Ammon's horn (tissue), 1 donor: ENCODE measurements around the gene MN1.
A peak's percentile ranks its signal among the peaks of the same experiment; 100 is the strongest.

Experiments used
- DNase-seq: peaks from one replicate; pipeline ENCODE4 v3.0.0-alpha.2; 2016; ENCODE audit warnings: low spot score

Gene MN1

GRCh38 chr22:27801616-27802345 is at the start of gene MN1:
Gene MN1, minus strand, starts transcription at chr22:27801756. Its CDS starts 1,213 bp downstream, at chr22:27800543.
- peak; percentile 74 for DNase-seq

- no peak for DNase-seq
Measured at GRCh38 chr22:27850000-27850521, 48.5 kb upstream of the MN1 start.

- no peak for DNase-seq
Measured at GRCh38 chr22:27848005-27848404, 46.4 kb upstream of the MN1 start.

GRCh38 chr22:27846910-27847309 is 45.4 kb upstream of the MN1 start:
- DNase-seq: no peak

GRCh38 chr22:27846248-27846757 is 44.7 kb upstream of the MN1 start:
- DNase-seq: no peak

- DNase-seq: no peak
Measured at GRCh38 chr22:27845644-27846043, 44.1 kb upstream of the MN1 start.

- DNase-seq: no peak
Measured at GRCh38 chr22:27844656-27845591, 43.4 kb upstream of the MN1 start.

- DNase-seq: no peak
Measured at GRCh38 chr22:27844256-27844655, 42.7 kb upstream of the MN1 start.

- DNase-seq: no peak
Measured at GRCh38 chr22:27843441-27843840, 41.9 kb upstream of the MN1 start.

GRCh38 chr22:27842669-27843431 is 41.3 kb upstream of the MN1 start:
- peak; percentile 45 for DNase-seq

- DNase-seq: no peak
Measured at GRCh38 chr22:27842201-27842600, 40.6 kb upstream of the MN1 start.

- DNase-seq: no peak
Measured at GRCh38 chr22:27840436-27840835, 38.9 kb upstream of the MN1 start.

GRCh38 chr22:27839057-27839660 is 37.6 kb upstream of the MN1 start:
- DNase-seq: no peak

GRCh38 chr22:27836181-27836580 is 34.6 kb upstream of the MN1 start:
- no peak for DNase-seq

GRCh38 chr22:27835446-27835845 is 33.9 kb upstream of the MN1 start:
- DNase-seq: no peak

GRCh38 chr22:27834364-27835185 is 33.0 kb upstream of the MN1 start:
- no peak for DNase-seq

- DNase-seq: no peak
Measured at GRCh38 chr22:27833803-27834202, 32.2 kb upstream of the MN1 start.

GRCh38 chr22:27832606-27833005 is 31.1 kb upstream of the MN1 start:
- no peak for DNase-seq

GRCh38 chr22:27829620-27830019 is 28.1 kb upstream of the MN1 start:
- no peak for DNase-seq
